ENCODE results near the gene PARP16.

PARP16 gene

GRCh38 chr15:65309882-65310418, 23.3 kb upstream of the PARP16 start:
- TF ChIP-seq SIN3A (IDR thresholded peaks at IDR 0.05; ENCODE audit: borderline replicate concordance, insufficient read depth, low read length) (no peak), REST (IDR thresholded peaks at IDR 0.05; ENCODE audit: insufficient read depth in 1 of 2, low read depth in 2 of 2, low read length in 2 of 2) (no peak)

- no peak for TF ChIP-seq FOXP2 (optimal IDR thresholded peaks at IDR 0.05; ENCODE audit: borderline replicate concordance, extremely low read depth, extremely low read length, insufficient read depth)
These were observed 21.3 kb upstream of the PARP16 start for GRCh38 chr15:65307978-65308377.

DNA sequence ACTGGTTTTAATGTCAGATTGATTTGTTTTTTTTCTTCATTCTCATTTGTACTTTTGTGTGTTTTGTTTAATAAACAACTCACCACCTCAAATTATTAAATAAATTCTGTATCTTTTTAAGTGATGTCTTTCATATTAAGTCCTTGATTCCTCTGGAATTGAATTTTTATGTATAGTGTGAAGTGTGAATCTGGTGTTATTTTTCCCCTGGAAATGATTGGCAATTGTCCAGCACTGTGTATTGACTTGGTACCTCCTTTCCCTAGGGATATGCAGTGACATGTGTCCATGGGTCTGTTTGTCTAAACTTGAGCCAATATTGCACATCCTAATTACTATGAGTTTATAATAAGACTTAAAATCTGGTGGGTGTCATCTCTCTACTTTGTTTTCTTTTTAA, 19.9 kb upstream of the PARP16 start:
- TF ChIP-seq POLR2AphosphoS5 (IDR thresholded peaks at IDR 0.05; ENCODE audit: low read depth, low read length) (no peak), SIN3A (IDR thresholded peaks at IDR 0.05; ENCODE audit: borderline replicate concordance, insufficient read depth, low read length) (no peak), REST (IDR thresholded peaks at IDR 0.05; ENCODE audit: insufficient read depth in 1 of 2, low read depth in 2 of 2, low read length in 2 of 2) (no peak), FOXP2 (optimal IDR thresholded peaks at IDR 0.05; ENCODE audit: borderline replicate concordance, extremely low read depth, extremely low read length, insufficient read depth) (no peak), TAF1 (IDR thresholded peaks at IDR 0.05; ENCODE audit: borderline replicate concordance, insufficient read depth, low read length) (no peak)

DNA sequence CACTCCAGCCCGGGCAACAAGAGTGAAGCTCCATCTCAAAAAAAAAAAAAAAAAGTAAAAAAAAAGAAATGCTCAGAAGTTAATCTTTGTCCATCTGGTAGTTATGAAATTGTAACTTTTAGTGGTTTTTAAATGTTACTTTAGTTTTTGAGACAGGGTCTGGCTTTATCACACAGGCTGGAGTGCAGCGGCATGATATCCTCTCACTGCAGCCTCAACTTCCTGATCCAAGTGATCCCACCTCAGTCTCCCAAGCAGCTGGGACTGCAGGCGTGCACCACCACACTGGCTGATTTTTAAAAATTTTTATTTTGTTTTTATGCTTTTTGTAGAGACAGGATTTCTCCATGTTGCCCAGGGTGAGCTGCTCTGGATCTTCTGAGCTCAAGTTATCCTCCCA, 19.1 kb upstream of the PARP16 start:
- TF ChIP-seq FOXP2 (optimal IDR thresholded peaks at IDR 0.05; ENCODE audit: borderline replicate concordance, extremely low read depth, extremely low read length, insufficient read depth) (no peak), TAF1 (IDR thresholded peaks at IDR 0.05; ENCODE audit: borderline replicate concordance, insufficient read depth, low read length) (no peak), REST (IDR thresholded peaks at IDR 0.05; ENCODE audit: insufficient read depth in 1 of 2, low read depth in 2 of 2, low read length in 2 of 2) (no peak), POLR2AphosphoS5 (IDR thresholded peaks at IDR 0.05; ENCODE audit: low read depth, low read length) (no peak), SIN3A (IDR thresholded peaks at IDR 0.05; ENCODE audit: borderline replicate concordance, insufficient read depth, low read length) (no peak)

DNA sequence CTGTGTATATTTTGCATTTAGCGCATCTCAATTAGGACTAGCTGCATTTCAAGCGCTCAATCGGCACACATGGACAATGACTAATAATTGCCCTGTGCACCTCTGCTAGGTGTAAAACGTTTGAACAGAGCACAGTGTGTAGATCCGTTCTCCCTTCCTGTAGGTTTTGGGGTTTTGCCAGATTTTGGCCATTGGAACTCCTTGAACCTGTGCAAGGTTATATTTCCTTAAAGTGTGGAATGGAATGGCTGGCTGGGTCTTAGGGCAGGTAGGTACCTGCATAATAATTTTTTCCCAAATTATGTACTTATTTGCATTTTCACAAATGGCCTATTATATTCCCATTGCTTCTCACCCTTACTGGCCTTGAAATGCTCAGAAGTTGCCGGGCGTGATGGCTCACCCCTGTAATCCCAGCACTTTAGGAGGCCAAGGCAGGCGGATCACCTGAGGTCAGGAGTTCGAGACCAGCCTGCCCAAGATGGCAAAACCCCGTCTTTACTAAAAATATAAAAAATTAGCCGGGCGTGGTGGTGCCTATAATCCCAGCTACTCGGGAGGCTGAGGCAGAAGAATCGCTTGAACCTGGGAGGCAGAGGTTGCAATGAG, 18.6 kb upstream of the PARP16 start:
- TF ChIP-seq REST (IDR thresholded peaks at IDR 0.05; ENCODE audit: insufficient read depth in 1 of 2, low read depth in 2 of 2, low read length in 2 of 2) = no peak
- no peak for TF ChIP-seq SIN3A (IDR thresholded peaks at IDR 0.05; ENCODE audit: borderline replicate concordance, insufficient read depth, low read length)
- TF ChIP-seq POLR2AphosphoS5 (IDR thresholded peaks at IDR 0.05; ENCODE audit: low read depth, low read length) = no peak
- no peak for TF ChIP-seq TAF1 (IDR thresholded peaks at IDR 0.05; ENCODE audit: borderline replicate concordance, insufficient read depth, low read length)
- no peak for TF ChIP-seq FOXP2 (optimal IDR thresholded peaks at IDR 0.05; ENCODE audit: borderline replicate concordance, extremely low read depth, extremely low read length, insufficient read depth)
